Epidermal melanocyte (primary cell): Measurements from ENCODE around the gene BTG2.
A peak's percentile ranks its signal among the peaks of the same experiment; 100 is the strongest.

ENCODE experiments used
- DNase-seq: peaks from one replicate; pipeline ENCODE4 v3.0.0; 2011; ENCODE audit warnings: low spot score; ENCODE audit not compliant: insufficient read length

Gene BTG2

GRCh38 chr1:203316626-203317093, 11.3 kb downstream of the BTG2 start:
- no peak for DNase-seq

GRCh38 chr1:203317429-203318228, 12.3 kb downstream of the BTG2 start:
- no peak for DNase-seq

GRCh38 chr1:203318229-203318517, 12.9 kb downstream of the BTG2 start:
- no peak for DNase-seq

GRCh38 chr1:203320591-203321272, 15.4 kb downstream of the BTG2 start:
- no peak for DNase-seq

GRCh38 chr1:203321273-203322052, 16.1 kb downstream of the BTG2 start:
- DNase-seq = no peak

GRCh38 chr1:203322500-203323179, 17.3 kb downstream of the BTG2 start:
- DNase-seq = peak; percentile 46

- no peak for DNase-seq
These were observed 18.3 kb downstream of the BTG2 start for GRCh38 chr1:203323587-203323986.

- no peak for DNase-seq
These were observed 19.0 kb downstream of the BTG2 start for GRCh38 chr1:203324105-203325025.

GRCh38 chr1:203325026-203325417, 19.7 kb downstream of the BTG2 start:
- no peak for DNase-seq

- no peak for DNase-seq
These were observed 20.2 kb downstream of the BTG2 start for GRCh38 chr1:203325418-203326091.

- peak; percentile 88 for DNase-seq
These were observed 21.7 kb downstream of the BTG2 start for GRCh38 chr1:203326830-203327683.

GRCh38 chr1:203327684-203328457, 22.6 kb downstream of the BTG2 start:
- DNase-seq = peak; percentile 40

- no peak for DNase-seq
These were observed 23.4 kb downstream of the BTG2 start for GRCh38 chr1:203328714-203329122.

- DNase-seq = no peak
These were observed 25.9 kb downstream of the BTG2 start for GRCh38 chr1:203331224-203331623.

GRCh38 chr1:203335503-203335902, 30.2 kb downstream of the BTG2 start:
- no peak for DNase-seq

GRCh38 chr1:203336097-203336496, 30.8 kb downstream of the BTG2 start:
- no peak for DNase-seq

- peak; percentile 83 for DNase-seq
These were observed 33.2 kb downstream of the BTG2 start for GRCh38 chr1:203338335-203339036.
